HCEC 1CT (cell line): ENCODE measurements around the gene A2ML1.
"Not testable (repeated sequence)": the region's sequence is repeated elsewhere in the genome, so short reads cannot be mapped to it uniquely, and the experiment has no call there.

Experiments
- DNase-seq: peaks from one replicate; pipeline ENCODE4 v3.0.0-alpha.2; 2017

A2ML1 gene

GRCh38 chr12:8911606-8912268, 89.3 kb downstream of the A2ML1 start:
- no peak for DNase-seq

- no peak for DNase-seq
Observed at GRCh38 chr12:8912914-8913313, 90.5 kb downstream of the A2ML1 start.

- DNase-seq, result no peak
Observed at GRCh38 chr12:8913702-8914032, 91.2 kb downstream of the A2ML1 start.

DNA sequence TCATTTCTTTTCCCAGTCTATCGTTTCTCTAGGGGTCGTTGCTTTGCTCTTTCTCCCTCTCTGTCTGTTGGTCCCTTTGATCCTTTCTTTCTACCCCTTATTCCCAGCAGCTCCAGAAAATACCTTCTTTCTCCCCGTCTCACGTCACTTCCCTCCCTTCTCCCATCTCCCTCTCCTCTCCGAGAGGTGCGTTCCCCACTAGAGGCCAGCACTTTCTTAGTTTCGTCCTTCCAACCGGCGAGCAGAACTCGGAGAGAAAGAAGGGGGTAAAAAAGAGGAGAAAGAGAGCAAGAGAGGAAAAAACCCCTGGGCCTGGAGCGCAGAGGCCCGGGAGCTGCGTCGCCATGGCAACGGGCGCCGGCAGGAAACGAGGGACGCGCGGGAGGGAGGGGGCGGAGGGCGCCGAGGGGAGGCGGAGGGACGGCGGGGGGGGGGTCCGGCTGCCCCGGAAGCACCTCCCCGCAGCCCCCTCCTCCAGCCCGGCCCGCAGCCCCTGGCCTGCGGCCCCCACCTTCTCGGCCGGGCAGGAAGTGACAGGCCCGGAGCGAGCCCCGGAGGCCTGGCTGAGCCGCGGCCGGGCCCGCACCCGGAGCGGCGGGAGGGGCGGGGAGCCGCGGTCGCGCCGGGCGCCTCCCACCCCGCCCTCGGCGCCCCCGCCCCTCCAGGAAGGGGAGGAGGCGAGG, 91.8 kb downstream of the A2ML1 start, which contains the start of gene PHC1:
Gene PHC1 (plus strand): TSS at position 477 of the 683 bp plus-strand sequence. CDS start 3,169 bp downstream, outside the sequence.
- peak; percentile 61 for DNase-seq

- peak; percentile 42 for DNase-seq
Observed at GRCh38 chr12:8914716-8915526, 92.5 kb downstream of the A2ML1 start.

DNA sequence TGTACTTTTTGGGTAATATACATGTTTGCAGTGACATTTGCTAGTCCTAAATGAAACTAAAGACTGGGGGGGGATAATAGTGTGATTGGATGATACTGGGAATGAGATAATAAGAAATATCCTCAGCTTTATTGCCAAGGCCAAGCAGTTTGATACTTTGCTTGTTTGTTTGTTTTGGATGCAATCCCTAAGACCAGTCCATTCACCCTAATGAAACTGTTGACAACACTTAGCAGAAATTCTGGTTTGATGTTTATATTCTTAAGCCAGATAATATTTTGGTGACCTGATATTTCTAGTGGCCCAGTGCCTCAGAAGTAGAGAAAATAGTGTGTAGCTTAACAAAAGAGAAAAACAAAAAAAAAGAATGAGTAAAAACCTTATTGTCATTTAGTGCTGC, 93.7 kb downstream of the A2ML1 start:
- DNase-seq, result no peak

DNA sequence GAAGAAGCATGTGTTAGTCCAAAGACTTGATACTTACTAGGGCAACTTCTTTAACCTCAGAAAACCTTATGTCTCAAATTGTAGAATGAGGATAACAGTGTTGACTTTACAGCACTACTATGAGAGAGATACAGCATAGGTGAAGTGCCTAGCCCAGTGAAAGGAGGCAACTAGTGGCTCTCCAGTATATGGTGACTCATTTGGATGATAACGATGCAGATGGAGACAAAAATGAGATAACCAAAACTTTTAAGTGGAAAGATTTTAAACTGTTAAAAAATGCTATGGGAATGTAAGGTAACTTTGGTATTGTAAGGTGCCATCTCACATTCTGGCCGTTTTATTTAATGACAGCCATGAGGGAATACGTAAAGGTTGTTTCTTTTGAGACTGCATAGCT, 94.6 kb downstream of the A2ML1 start:
- DNase-seq, result no peak

GRCh38 chr12:8917751-8918150, 95.3 kb downstream of the A2ML1 start:
- no peak for DNase-seq

DNA sequence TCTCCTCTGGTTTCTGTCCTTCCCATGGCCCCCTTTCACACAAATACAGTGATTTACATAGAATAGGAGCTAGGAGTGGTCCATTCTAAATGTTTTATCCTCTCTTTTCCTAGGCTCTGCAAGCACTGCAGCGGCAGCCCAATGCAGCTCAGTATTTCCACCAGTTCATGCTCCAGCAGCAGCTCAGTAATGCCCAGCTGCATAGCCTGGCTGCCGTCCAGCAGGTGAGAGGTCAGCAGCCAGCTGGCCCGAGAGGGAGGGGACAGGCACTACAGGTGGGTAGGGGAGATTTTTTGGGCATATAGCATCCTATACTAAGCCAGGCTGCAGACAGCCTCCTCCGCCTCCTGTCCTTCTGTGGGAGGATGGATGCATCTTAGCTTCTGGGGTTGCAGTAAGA, 97.2 kb downstream of the A2ML1 start:
- not testable (repeated sequence) for DNase-seq

- DNase-seq, result no peak
Observed at GRCh38 chr12:8922544-8922943, 100.1 kb downstream of the A2ML1 start.
